Measurements from ENCODE around the gene BRIP1. TPM values are rescaled to one million over a fixed set of nuclear protein-coding genes. Genes with fewer than 3 reads are reported as not detected.

BRIP1 gene
- polyA plus RNA-seq, 10 donors: 3.1 to 6.9 (median 4.3) TPM

GRCh38 chr17:61663310-61663709, 200.0 kb downstream of the BRIP1 start:
- DNase-seq: no peak

- peak in 1 of 3 donors; percentile 15 for DNase-seq
Observed at GRCh38 chr17:61662741-61663140, 200.6 kb downstream of the BRIP1 start.

- DNase-seq: no peak
Observed at GRCh38 chr17:61662186-61662585, 201.1 kb downstream of the BRIP1 start.

GRCh38 chr17:61660746-61661485, 202.4 kb downstream of the BRIP1 start:
- DNase-seq: no peak

GRCh38 chr17:61659437-61659836, 203.9 kb downstream of the BRIP1 start:
- DNase-seq: no peak

- no peak for DNase-seq
Observed at GRCh38 chr17:61658183-61658582, 205.1 kb downstream of the BRIP1 start.

- DNase-seq: no peak
Observed at GRCh38 chr17:61657338-61657737, 206.0 kb downstream of the BRIP1 start.

- DNase-seq: no peak
Observed at GRCh38 chr17:61656721-61657217, 206.6 kb downstream of the BRIP1 start.

GRCh38 chr17:61650749-61651148, 212.6 kb downstream of the BRIP1 start:
- no peak for DNase-seq

GRCh38 chr17:61648587-61648986, 214.7 kb downstream of the BRIP1 start:
- no peak for DNase-seq

- peak in 1 of 3 donors; percentile 52 for DNase-seq
Observed at GRCh38 chr17:61647047-61647446, 216.3 kb downstream of the BRIP1 start.

GRCh38 chr17:61646482-61646881, 216.8 kb downstream of the BRIP1 start:
- no peak for DNase-seq

GRCh38 chr17:61645920-61646319, 217.4 kb downstream of the BRIP1 start:
- DNase-seq: peak in 1 of 3 donors; percentile 8

- no peak for DNase-seq
Observed at GRCh38 chr17:61644800-61645774, 218.2 kb downstream of the BRIP1 start.

GRCh38 chr17:61642768-61643167, 220.6 kb downstream of the BRIP1 start:
- DNase-seq: no peak

GRCh38 chr17:61641715-61642114, 221.6 kb downstream of the BRIP1 start:
- DNase-seq: no peak

- no peak for DNase-seq
Observed at GRCh38 chr17:61641084-61641483, 222.2 kb downstream of the BRIP1 start.

GRCh38 chr17:61639818-61640217, 223.5 kb downstream of the BRIP1 start:
- DNase-seq: no peak

- DNase-seq: no peak
Observed at GRCh38 chr17:61638087-61638486, 225.2 kb downstream of the BRIP1 start.

- peak in 2 of 3 donors; percentile 19 to 42 for DNase-seq
Observed at GRCh38 chr17:61635913-61636432, 227.4 kb downstream of the BRIP1 start.

GRCh38 chr17:61634942-61635538, 228.3 kb downstream of the BRIP1 start:
- DNase-seq: no peak

- DNase-seq: no peak
Observed at GRCh38 chr17:61634011-61634539, 229.3 kb downstream of the BRIP1 start.
